GM12865 (cell line): ENCODE data around the gene TPT1.

Experiments
- DNase-seq: peaks from one replicate; pipeline ENCODE4 v3.0.0; 2010; ENCODE audit warnings: low read depth
- H3K4me3 ChIP-seq: 2 replicates; pipeline ENCODE4 v1.5.1; 2011; ENCODE audit warnings: mild to moderate bottlenecking, low read depth, low read length, control low read depth
- CTCF ChIP-seq: IDR thresholded peaks from 2 replicates; pipeline ENCODE4 v1.5.1; 2011; ENCODE audit warnings: low read length, control low read depth, low read depth, inconsistent platforms; ENCODE audit not compliant: insufficient read depth; ENCODE audit errors: missing control alignments

TPT1 gene

DNA sequence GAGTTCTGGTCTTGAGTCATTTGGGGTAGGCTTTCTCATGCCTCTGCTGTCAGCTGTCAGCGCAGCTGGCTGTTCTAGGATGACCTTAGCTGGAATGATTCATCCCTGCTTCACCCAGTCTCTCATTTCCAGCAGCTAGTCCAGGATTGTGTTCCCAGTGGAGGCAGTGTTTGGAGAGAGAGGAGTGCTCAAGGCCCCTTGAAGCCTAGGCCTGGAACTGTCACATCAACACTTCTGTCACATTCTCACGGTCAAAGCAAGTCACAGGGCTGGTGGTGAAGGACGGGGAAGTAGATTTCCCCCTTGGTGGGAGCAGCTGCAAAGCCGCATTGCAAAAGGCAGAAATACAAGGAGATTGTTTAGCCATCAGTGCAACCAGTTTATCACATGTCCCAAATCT, 15.2 kb downstream of the TPT1 start:
- no peak for DNase-seq
- no peak for TF ChIP-seq CTCF
- H3K4me3 ChIP-seq = no peak overlapping the region

- no peak for DNase-seq
- TF ChIP-seq CTCF = no peak
These were observed 19.9 kb downstream of the TPT1 start for GRCh38 chr13:45320876-45321629.

DNA sequence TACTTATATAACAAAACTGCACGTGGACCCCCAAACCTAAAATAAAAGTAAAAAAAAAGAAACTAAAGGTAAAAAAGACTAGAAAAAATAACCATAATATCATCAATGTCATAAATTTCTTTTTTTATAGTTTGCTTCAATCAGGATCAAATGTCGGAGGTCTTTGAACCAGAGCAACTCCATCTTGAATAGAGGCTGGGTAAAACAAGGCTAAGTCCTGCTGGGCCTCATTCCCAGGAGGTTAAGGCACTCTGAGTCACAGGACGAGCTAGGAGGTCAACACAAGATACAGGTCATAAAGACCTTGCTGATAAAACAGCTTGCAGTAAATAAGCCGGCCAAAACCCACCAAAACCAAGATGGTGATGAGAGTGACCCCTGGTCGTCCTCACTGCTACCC, 24.0 kb downstream of the TPT1 start:
- no peak overlapping the region for H3K4me3 ChIP-seq
- no peak for DNase-seq
- no peak for TF ChIP-seq CTCF

More at GRCh38 chr13:45320876-45321629, 19.9 kb downstream of the TPT1 start:
- no peak overlapping the region for H3K4me3 ChIP-seq

DNA sequence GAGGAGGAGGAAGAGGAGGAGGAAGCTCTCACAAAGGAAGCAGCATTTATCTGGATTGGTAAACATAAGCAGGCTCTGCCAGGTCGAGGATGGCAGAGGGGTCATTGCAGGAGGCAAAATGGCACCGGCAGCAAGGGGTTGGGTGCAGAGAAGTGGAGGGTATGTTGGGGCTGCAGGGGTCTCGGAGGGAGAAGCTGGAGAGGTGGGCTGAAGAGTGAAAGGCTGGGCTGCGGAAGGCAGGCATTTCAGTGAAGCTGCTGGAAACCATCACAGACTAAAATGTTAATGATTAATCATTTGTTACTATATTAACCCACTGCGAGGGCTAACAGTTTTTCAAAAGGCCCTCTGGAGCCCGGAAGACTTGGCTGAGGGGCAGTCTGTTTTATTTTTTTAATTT, 24.6 kb downstream of the TPT1 start:
- DNase-seq = no peak
- TF ChIP-seq CTCF = no peak
- no peak overlapping the region for H3K4me3 ChIP-seq

DNA sequence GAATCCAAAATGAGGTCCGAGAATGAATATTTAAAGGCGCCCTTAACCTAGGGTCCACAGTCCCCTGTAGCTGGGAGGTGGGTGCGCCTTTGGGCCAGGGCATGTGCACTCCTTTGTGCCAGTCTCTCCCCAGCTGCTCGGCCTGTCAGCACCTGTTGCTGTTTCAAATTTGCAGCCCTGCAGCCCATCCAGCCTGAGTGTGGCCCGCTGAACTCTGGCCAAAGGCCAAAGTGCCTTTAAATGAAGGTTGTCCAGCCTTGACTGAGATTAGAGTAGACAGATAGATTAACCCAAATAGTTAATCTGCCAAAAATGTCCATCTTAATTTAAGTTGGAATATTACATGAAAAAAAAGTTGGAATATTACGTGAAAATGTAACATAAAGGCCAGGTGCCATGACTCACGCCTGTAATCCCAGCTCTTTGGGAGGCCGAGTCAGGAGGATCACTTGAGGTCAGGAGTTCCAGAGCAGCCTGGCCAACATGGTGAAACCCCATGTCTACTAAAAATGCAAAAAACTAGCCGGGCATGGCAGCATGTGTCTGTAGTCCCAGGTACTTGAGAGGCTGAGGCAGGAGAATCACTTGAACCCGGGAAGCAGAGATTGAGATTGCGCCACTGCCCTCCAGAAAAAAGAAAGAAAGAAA, 25.3 kb downstream of the TPT1 start:
- H3K4me3 ChIP-seq = no peak overlapping the region

GRCh38 chr13:45314822-45315221, 26.2 kb downstream of the TPT1 start:
- H3K4me3 ChIP-seq = no peak overlapping the region
- DNase-seq = no peak
- no peak for TF ChIP-seq CTCF

More for the DNA sequence above, 25.3 kb downstream of the TPT1 start:
- no peak for DNase-seq
- TF ChIP-seq CTCF = no peak
